NCI-H82 (cell line): ENCODE data around the gene SNRNP25.

Source experiments
- DNase-seq: peaks from one replicate; lab custom pipeline; 2025; lab: John Stamatoyannopoulos, UW

Gene SNRNP25

DNA sequence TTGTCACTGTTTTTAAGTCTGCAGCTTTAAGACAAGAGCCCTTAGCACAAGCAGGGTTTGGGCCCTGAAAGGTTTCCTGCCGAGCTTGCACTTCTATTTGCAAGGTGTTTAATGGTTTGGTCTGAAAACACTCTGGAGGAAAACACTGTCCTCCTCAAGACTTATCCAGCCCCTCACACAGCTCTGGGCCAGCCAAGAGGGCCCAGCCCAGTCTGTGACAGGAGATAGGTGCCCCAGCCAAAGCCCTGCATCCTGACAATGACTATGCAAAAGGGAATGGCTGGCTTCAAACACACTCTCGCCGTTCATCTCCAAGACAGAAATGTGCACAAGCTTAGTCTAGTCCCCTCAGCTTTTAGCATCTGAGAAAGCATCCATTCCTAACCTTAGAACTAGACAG, 51.3 kb downstream of the SNRNP25 start:
- no peak for DNase-seq

DNA sequence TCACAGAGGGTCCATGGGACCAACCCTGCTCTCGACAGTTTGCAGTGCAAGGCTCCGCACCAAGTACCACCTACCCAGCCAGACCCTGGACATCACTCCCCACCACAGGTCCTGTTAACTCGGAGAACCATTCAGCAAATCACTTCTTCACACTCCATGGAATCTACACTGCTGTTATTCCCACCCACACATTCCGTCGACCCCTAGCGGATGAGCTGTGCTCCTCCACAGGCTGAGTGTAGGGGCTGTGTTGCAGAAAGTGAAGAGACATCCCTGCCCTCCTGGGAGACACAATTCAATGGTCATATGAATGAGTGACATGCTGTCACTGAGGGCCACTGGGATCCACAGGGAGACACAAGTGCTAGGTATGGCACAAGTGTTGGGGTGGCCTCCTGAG, 51.9 kb downstream of the SNRNP25 start:
- DNase-seq, result no peak

DNA sequence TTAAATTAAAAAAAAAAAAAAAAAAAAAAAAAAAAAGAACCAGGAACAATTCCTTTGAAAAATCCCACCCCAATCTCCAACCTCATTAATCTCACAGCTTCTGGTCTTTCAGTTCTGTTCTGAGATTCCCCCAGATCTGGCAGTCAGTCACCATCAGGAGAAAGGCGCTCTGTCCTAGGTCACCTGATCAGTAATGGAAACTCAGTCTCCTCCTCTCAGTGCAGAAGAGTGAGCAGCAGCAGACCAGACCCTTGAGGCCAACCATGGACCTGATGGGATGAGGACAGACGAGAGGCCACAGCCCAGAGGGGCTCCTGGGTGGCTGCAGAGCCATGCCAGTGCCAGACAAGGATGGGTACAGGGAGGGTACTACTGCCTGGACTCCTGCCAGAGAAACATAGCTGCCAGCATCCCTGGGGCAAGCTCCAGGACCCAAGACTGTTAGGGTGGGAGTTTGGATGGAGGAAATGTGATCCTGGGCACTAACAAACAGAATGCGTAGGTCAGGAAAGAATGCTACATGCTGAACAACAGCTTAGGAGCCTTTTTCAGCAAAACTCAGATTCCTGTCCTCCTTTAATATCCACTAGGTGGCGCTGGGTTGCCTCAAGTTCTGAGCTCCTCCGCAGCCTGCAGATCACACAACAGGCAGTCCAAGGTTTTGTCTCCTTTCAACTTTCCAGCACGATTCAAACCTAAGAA, 53.1 kb downstream of the SNRNP25 start:
- DNase-seq, result peak; percentile 83
